ENCODE measurements around the gene CSRNP2.

GRCh38 chr12:51080136-51080535 lies 3.3 kb downstream of the CSRNP2 start:
- TF ChIP-seq CTCF (conservative IDR thresholded peaks at IDR 0.05; ENCODE audit: low read depth, low read length) (no peak), BHLHE40 (IDR thresholded peaks at IDR 0.05; ENCODE audit: low read depth, low read length) (no peak), USF2 (IDR thresholded peaks at IDR 0.05; ENCODE audit: low read depth, low read length) (no peak), MXI1 (IDR thresholded peaks at IDR 0.05; ENCODE audit: borderline replicate concordance, low read depth, low read length) (no peak), POLR2A (IDR thresholded peaks at IDR 0.05; ENCODE audit: low read depth, low read length) (no peak), NFE2L2 (IDR thresholded peaks at IDR 0.05; ENCODE audit: low read depth, low read length) (no peak), RAD21 (IDR thresholded peaks at IDR 0.05; ENCODE audit: low read length) (no peak), RCOR1 (IDR thresholded peaks at IDR 0.05; ENCODE audit: insufficient replicate concordance, low read length) (no peak), CEBPB (IDR thresholded peaks at IDR 0.05; ENCODE audit: low read depth, low read length) (no peak), MAFK (IDR thresholded peaks at IDR 0.05; ENCODE audit: low read depth, low read length) (no peak), ELK1 (IDR thresholded peaks at IDR 0.05; ENCODE audit: borderline replicate concordance, low read depth, low read length) (no peak), MAZ (IDR thresholded peaks at IDR 0.05; ENCODE audit: borderline replicate concordance, low read depth, low read length) (no peak)
